Measurements from ENCODE around the gene GAK. TPM values are rescaled to one million over a fixed set of nuclear protein-coding genes. Genes with fewer than 3 reads are reported as not detected.
"Not testable (repeated sequence)": the region's sequence is repeated elsewhere in the genome, so short reads cannot be mapped to it uniquely, and the experiment has no call there.

Gene GAK
- polyA plus RNA-seq, 1 donor from 2014 or later = 58.8 TPM

DNA sequence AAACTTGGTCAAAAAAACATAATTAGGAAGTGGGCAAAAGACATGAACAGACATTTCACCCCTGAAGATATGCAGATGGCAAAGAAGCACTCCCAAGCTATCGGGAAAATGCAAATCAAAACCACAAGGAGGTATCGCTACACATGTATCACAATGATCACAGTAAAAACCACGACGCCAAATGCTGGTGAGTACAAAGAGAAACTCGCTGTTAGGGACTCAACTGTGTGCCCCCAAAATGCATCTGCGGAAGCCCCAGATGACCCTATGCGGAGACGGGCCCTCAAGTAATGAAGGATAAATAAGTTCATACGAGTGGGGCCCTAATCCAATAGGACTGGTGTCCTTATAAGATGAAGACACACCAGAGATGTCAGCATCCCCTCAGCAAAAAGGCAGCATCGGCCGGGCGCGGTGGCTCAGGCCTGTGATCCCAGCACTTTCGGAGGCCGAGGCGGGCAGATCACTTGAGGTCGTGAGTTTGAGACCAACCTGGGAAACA is 10.2 kb downstream of the GAK start:
- Histone ChIP-seq H3K9ac (ENCODE audit: low read length) (no peak overlapping the region), H3F3A (ENCODE audit: insufficient read depth, low read length, poor library complexity, severe bottlenecking) (no peaks in the 10 kb centered on the region), H3K4me2 (ENCODE audit: low read length) (no peak overlapping the region), H4K20me1 (ENCODE audit: insufficient read depth) (no peaks in the 10 kb centered on the region), H3K9me3 (ENCODE audit: low read length) (no peaks in the 10 kb centered on the region), H3K36me3 (ENCODE audit: insufficient read depth, low read length) (no peaks in the 10 kb centered on the region), H2AFZ (ENCODE audit: low read depth, low read length) (no peak overlapping the region), H3K4me3 (ENCODE audit: low read length) (no peak overlapping the region), H3K27me3 (ENCODE audit: insufficient read depth, low read depth, low read length) (no peaks in the 10 kb centered on the region), H3K27ac (ENCODE audit: low read length) (no peak overlapping the region), H3K79me2 (replicated peaks; ENCODE audit: insufficient read depth, low read length) (peaks cover 38% of the 10 kb centered on the region), H3K9me2 (ENCODE audit: insufficient read depth, low read length) (no peaks in the 10 kb centered on the region)
- TF ChIP-seq POLR2AphosphoS5 (IDR thresholded peaks at IDR 0.05) (no peak), EZH2 (IDR thresholded peaks at IDR 0.05; ENCODE audit: borderline replicate concordance, insufficient read depth, low read length, poor library complexity, severe bottlenecking) (no peak), SMC3 (conservative IDR thresholded peaks at IDR 0.05; ENCODE audit: poor library complexity) (no peak), EP300 (conservative IDR thresholded peaks at IDR 0.05; ENCODE audit: poor library complexity, severe bottlenecking) (no peak), RAD21 (conservative IDR thresholded peaks at IDR 0.05) (no peak), TAF1 (IDR thresholded peaks at IDR 0.05; ENCODE audit: low read depth) (no peak), REST (IDR thresholded peaks at IDR 0.05; ENCODE audit: borderline replicate concordance) (no peak), MXI1 (conservative IDR thresholded peaks at IDR 0.05; ENCODE audit: poor library complexity, severe bottlenecking) (no peak)
- TF ChIP-seq, protein P1, sequence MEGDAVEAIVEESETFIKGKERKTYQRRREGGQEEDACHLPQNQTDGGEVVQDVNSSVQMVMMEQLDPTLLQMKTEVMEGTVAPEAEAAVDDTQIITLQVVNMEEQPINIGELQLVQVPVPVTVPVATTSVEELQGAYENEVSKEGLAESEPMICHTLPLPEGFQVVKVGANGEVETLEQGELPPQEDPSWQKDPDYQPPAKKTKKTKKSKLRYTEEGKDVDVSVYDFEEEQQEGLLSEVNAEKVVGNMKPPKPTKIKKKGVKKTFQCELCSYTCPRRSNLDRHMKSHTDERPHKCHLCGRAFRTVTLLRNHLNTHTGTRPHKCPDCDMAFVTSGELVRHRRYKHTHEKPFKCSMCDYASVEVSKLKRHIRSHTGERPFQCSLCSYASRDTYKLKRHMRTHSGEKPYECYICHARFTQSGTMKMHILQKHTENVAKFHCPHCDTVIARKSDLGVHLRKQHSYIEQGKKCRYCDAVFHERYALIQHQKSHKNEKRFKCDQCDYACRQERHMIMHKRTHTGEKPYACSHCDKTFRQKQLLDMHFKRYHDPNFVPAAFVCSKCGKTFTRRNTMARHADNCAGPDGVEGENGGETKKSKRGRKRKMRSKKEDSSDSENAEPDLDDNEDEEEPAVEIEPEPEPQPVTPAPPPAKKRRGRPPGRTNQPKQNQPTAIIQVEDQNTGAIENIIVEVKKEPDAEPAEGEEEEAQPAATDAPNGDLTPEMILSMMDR (IDR thresholded peaks at IDR 0.05; ENCODE audit: poor library complexity, severe bottlenecking) = no peak

GRCh38 chr4:919004-919680 is 13.0 kb downstream of the GAK start:
- not testable (repeated sequence) for H3K36me3 ChIP-seq (ENCODE audit: insufficient read depth, low read length); H3F3A ChIP-seq (ENCODE audit: insufficient read depth, low read length, poor library complexity, severe bottlenecking); H3K27ac ChIP-seq (ENCODE audit: low read length); H3K4me3 ChIP-seq (ENCODE audit: low read length); H3K9me2 ChIP-seq (ENCODE audit: insufficient read depth, low read length); H3K4me2 ChIP-seq (ENCODE audit: low read length); H3K9me3 ChIP-seq (ENCODE audit: low read length); H2AFZ ChIP-seq (ENCODE audit: low read depth, low read length); H3K9ac ChIP-seq (ENCODE audit: low read length); H3K27me3 ChIP-seq (ENCODE audit: insufficient read depth, low read depth, low read length); H4K20me1 ChIP-seq (ENCODE audit: insufficient read depth)
- H3K79me2 ChIP-seq (replicated peaks; ENCODE audit: insufficient read depth, low read length) = peaks cover 27% of the 10 kb centered on the region

- not testable (repeated sequence) for H3K4me2 ChIP-seq (ENCODE audit: low read length); H2AFZ ChIP-seq (ENCODE audit: low read depth, low read length); H3K9ac ChIP-seq (ENCODE audit: low read length); H3K27me3 ChIP-seq (ENCODE audit: insufficient read depth, low read depth, low read length); H3F3A ChIP-seq (ENCODE audit: insufficient read depth, low read length, poor library complexity, severe bottlenecking); H3K27ac ChIP-seq (ENCODE audit: low read length); H3K4me3 ChIP-seq (ENCODE audit: low read length); H3K9me2 ChIP-seq (ENCODE audit: insufficient read depth, low read length); H4K20me1 ChIP-seq (ENCODE audit: insufficient read depth); H3K9me3 ChIP-seq (ENCODE audit: low read length); H3K36me3 ChIP-seq (ENCODE audit: insufficient read depth, low read length)
- H3K79me2 ChIP-seq (replicated peaks; ENCODE audit: insufficient read depth, low read length) = peaks cover 27% of the 10 kb centered on the region
These were observed 13.5 kb downstream of the GAK start for GRCh38 chr4:918591-918990.
